ENCODE measurements around the gene MEIS2.

Gene MEIS2

DNA sequence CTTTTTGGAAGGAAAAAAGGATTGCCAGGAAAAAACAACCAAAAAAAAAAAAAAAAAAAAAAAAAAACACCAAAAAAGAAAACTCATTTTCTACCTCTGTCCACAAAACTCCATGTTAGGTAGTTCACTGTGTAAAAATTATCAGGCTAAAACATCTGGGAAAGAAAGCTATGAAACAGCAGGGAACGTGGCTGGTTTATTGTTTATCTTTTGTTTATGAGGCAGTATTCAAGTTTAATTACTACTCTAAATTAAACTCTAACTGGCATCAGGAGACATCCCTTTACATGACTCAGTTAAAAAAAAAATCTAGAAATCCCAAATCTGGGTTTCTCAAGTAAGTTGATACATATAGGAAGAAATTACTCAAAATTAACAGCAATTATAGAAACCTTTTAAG lies 21.8 kb downstream of the MEIS2 start:
- POLR2A ChIA-PET, result no interaction called here
- H3K4me1 ChIP-seq (ENCODE audit: control insufficient read depth, insufficient read depth, low read length), result peaks cover 29% of the 10 kb centered on the region
- H3K9me3 ChIP-seq (ENCODE audit: control insufficient read depth, insufficient read depth, low read depth, low read length), result no peaks in the 10 kb centered on the region
- H3K27ac ChIP-seq (ENCODE audit: extremely low read depth, low read depth, low read length), result no peak overlapping the region
- CTCF ChIA-PET, result no interaction called here
- H3K4me3 ChIP-seq (ENCODE audit: low read depth, low read length), result no peak overlapping the region
- 0 out of 2 replicates have a peak, but pooled peaks have one; percentile 16 for TF ChIP-seq GFI1B (tag by site-specific recombination; IDR thresholded peaks at IDR 0.05)
- TF ChIP-seq ZNF596 (tag by site-specific recombination; IDR thresholded peaks at IDR 0.05), result no peak
- no peak for TF ChIP-seq ZNF677 (tag by site-specific recombination; IDR thresholded peaks at IDR 0.05)
- peak; percentile 47; the same call in 1 of the 2 replicates for TF ChIP-seq WT1 (tag by site-specific recombination; IDR thresholded peaks at IDR 0.05)
- peak; percentile 50; the same call in 1 of the 2 replicates for TF ChIP-seq BCL6B (tag by site-specific recombination; IDR thresholded peaks at IDR 0.05)
- peak; percentile 71; the same call in 1 of the 2 replicates for TF ChIP-seq PRDM4 (tag by site-specific recombination; IDR thresholded peaks at IDR 0.05)
- 0 out of 2 replicates have a peak, but pooled peaks have one; percentile 47 for TF ChIP-seq BCL11B (tag by site-specific recombination; IDR thresholded peaks at IDR 0.05; ENCODE audit: low read depth)
- TF ChIP-seq ZBTB8A (tag by site-specific recombination; IDR thresholded peaks at IDR 0.05), result 0 out of 2 replicates have a peak, but pooled peaks have one; percentile 38
- peak; percentile 64; the same call in 1 of the 2 replicates for TF ChIP-seq OSR2 (tag by site-specific recombination; IDR thresholded peaks at IDR 0.05)
- peak; percentile 24; the same call in 1 of the 2 replicates for TF ChIP-seq ZIC2 (tag by site-specific recombination; IDR thresholded peaks at IDR 0.05)
- TF ChIP-seq ZNF362 (tag by site-specific recombination; IDR thresholded peaks at IDR 0.05), result 0 out of 2 replicates have a peak, but pooled peaks have one; percentile 31
- TF ChIP-seq IKZF3 (tag by site-specific recombination; IDR thresholded peaks at IDR 0.05), result peak; percentile 75; the same call in 1 of the 2 replicates
- peak; percentile 86 for TF ChIP-seq ZNF843 (tag by site-specific recombination; IDR thresholded peaks at IDR 0.05)
- peak; percentile 22; the same call in 1 of the 2 replicates for TF ChIP-seq BCL11A (tag by site-specific recombination; IDR thresholded peaks at IDR 0.05; ENCODE audit: low read depth)
- TF ChIP-seq OVOL3 (tag by site-specific recombination; IDR thresholded peaks at IDR 0.05), result peak; percentile 79; the same call in 1 of the 2 replicates
- TF ChIP-seq, protein P1, sequence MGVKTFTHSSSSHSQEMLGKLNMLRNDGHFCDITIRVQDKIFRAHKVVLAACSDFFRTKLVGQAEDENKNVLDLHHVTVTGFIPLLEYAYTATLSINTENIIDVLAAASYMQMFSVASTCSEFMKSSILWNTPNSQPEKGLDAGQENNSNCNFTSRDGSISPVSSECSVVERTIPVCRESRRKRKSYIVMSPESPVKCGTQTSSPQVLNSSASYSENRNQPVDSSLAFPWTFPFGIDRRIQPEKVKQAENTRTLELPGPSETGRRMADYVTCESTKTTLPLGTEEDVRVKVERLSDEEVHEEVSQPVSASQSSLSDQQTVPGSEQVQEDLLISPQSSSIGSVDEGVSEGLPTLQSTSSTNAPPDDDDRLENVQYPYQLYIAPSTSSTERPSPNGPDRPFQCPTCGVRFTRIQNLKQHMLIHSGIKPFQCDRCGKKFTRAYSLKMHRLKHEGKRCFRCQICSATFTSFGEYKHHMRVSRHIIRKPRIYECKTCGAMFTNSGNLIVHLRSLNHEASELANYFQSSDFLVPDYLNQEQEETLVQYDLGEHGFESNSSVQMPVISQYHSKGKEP (tag by site-specific recombination; IDR thresholded peaks at IDR 0.05), result peak; percentile 74
- TF ChIP-seq, protein P2, sequence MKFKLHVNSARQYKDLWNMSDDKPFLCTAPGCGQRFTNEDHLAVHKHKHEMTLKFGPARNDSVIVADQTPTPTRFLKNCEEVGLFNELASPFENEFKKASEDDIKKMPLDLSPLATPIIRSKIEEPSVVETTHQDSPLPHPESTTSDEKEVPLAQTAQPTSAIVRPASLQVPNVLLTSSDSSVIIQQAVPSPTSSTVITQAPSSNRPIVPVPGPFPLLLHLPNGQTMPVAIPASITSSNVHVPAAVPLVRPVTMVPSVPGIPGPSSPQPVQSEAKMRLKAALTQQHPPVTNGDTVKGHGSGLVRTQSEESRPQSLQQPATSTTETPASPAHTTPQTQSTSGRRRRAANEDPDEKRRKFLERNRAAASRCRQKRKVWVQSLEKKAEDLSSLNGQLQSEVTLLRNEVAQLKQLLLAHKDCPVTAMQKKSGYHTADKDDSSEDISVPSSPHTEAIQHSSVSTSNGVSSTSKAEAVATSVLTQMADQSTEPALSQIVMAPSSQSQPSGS (tag by site-specific recombination; IDR thresholded peaks at IDR 0.05; ENCODE audit: low read depth), result no peak
- peak; percentile 20; the same call in 1 of the 2 replicates for TF ChIP-seq INSM2 (tag by site-specific recombination; IDR thresholded peaks at IDR 0.05)
- no peak for TF ChIP-seq ZNF624 (tag by site-specific recombination; IDR thresholded peaks at IDR 0.05)
- TF ChIP-seq SP7 (tag by site-specific recombination; IDR thresholded peaks at IDR 0.05), result peak; percentile 44; the same call in 1 of the 2 replicates
- TF ChIP-seq, protein P3, sequence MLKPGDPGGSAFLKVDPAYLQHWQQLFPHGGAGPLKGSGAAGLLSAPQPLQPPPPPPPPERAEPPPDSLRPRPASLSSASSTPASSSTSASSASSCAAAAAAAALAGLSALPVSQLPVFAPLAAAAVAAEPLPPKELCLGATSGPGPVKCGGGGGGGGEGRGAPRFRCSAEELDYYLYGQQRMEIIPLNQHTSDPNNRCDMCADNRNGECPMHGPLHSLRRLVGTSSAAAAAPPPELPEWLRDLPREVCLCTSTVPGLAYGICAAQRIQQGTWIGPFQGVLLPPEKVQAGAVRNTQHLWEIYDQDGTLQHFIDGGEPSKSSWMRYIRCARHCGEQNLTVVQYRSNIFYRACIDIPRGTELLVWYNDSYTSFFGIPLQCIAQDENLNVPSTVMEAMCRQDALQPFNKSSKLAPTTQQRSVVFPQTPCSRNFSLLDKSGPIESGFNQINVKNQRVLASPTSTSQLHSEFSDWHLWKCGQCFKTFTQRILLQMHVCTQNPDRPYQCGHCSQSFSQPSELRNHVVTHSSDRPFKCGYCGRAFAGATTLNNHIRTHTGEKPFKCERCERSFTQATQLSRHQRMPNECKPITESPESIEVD (tag by site-specific recombination; IDR thresholded peaks at IDR 0.05), result peak; percentile 95
- TF ChIP-seq FEZF1 (tag by site-specific recombination; IDR thresholded peaks at IDR 0.05), result peak; percentile 69
- TF ChIP-seq KLF10 (tag by site-specific recombination; IDR thresholded peaks at IDR 0.05), result peak; percentile 46; the same call in 1 of the 2 replicates
- no peak for TF ChIP-seq ZXDB (tag by site-specific recombination; IDR thresholded peaks at IDR 0.05)
- 0 out of 2 replicates have a peak, but pooled peaks have one; percentile 31 for TF ChIP-seq ZNF391 (tag by site-specific recombination; IDR thresholded peaks at IDR 0.05; ENCODE audit: borderline replicate concordance, low read depth)
- TF ChIP-seq ZNF521 (tag by site-specific recombination; IDR thresholded peaks at IDR 0.05), result no peak
- H3K36me3 ChIP-seq (ENCODE audit: control insufficient read depth in 2 of 2, insufficient read depth in 1 of 2, low read length in 2 of 2), result peaks cover 0 to 13% of the 10 kb centered on the region in 2 experiments; a peak in 1 of 3 replicates

Data from HEK293 (cell line).